Activated T-helper 1 cell treated with Interleukin-2 at 50 U/mL for 16 hours (primary cell): ENCODE results near the gene C1orf232.

Source experiments
- DNase-seq: peaks from one replicate; pipeline ENCODE4 v3.0.0-alpha.2; 2020; ENCODE audit warnings: low read depth

C1orf232 gene

GRCh38 chr1:26177182-26177684, 8.5 kb upstream of the C1orf232 start, which contains the start of gene CNKSR1:
TSS of gene CNKSR1 (plus strand) at chr1:26177491. CDS start at chr1:26177548, 57 bp downstream.
- DNase-seq = no peak

DNA sequence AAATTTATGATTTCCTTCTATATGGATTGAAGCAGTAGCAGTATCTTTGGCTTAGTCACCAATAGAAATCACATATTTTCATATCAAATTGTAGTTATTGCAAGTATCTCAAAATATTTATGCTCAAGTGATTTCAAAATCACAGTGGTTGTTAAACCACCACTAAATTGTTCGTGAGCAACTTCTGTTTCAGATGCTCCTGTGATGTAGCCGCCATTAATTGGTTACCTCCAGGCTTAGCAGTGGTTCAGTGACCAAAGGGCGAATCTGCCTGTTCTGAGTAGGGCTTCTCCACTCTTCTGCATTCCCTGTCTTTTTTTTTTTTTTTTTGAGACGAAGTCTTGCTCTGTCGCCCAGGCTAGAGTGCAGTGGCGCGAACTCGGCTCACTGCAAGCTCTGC, 6.6 kb upstream of the C1orf232 start:
- DNase-seq = no peak

- DNase-seq = no peak
Observed at GRCh38 chr1:26171084-26172072, 2.6 kb upstream of the C1orf232 start, which contains the start of gene ZNF593OS. TSS of gene ZNF593OS (minus strand) at chr1:26171832. CDS start at chr1:26171661, 171 bp downstream.

- no peak for DNase-seq
Observed at GRCh38 chr1:26170472-26170821, 1.7 kb upstream of the C1orf232 start.

GRCh38 chr1:26169669-26170471, 1.1 kb upstream of the C1orf232 start, which contains the start of gene ZNF593:
TSS of gene ZNF593 (plus strand) at chr1:26169908. CDS start at chr1:26169984, 76 bp downstream.
- DNase-seq = peak; percentile 73

GRCh38 chr1:26169198-26169554, 413 bp upstream of the C1orf232 start:
- DNase-seq = no peak

DNA sequence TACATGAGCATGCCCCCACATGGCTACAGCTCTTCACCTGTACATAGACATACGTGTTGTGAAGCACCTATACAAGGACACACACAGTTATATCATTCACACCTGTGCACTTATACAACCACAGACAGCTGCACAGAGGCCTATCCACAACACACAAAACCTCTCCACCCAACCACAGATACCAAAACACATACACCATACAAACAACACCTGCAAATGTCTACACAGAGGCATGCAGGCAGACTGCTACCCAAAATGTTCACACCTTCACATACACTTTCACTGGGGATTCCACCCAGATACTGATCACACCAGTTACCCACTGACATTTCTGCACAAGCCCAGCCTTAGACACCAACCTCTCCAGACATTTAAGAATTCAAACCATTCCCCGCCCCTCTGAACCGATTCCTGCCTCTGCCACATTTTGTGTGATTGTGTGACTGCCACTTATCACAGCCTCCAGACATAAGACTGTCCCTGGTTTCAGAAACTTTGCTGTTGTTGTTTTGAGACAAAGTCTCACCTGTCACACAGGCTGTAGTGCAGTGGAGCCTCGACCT, 2.0 kb downstream of the C1orf232 start:
- no peak for DNase-seq

- no peak for DNase-seq
Observed at GRCh38 chr1:26164861-26165842, 3.6 kb downstream of the C1orf232 start.

- DNase-seq = peak; percentile 42
Observed at GRCh38 chr1:26164036-26164860, 4.5 kb downstream of the C1orf232 start.

DNA sequence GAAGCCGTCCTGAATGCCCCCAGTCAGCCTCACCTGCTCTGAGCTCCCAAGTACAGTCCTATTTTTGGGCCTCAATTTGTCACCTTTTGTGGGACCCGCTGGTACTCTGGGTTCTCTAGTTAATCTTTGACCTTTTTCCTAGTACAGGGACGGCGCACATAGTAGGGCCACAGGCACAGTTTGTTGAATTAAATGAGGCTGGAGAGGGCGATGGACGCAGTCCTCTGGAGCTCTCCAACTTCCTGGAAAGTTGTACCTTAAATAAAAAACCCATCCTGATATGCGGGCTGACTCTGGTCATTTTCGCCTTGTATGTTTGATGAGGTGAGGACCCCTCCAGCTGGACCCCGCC, 5.1 kb downstream of the C1orf232 start:
- no peak for DNase-seq

DNA sequence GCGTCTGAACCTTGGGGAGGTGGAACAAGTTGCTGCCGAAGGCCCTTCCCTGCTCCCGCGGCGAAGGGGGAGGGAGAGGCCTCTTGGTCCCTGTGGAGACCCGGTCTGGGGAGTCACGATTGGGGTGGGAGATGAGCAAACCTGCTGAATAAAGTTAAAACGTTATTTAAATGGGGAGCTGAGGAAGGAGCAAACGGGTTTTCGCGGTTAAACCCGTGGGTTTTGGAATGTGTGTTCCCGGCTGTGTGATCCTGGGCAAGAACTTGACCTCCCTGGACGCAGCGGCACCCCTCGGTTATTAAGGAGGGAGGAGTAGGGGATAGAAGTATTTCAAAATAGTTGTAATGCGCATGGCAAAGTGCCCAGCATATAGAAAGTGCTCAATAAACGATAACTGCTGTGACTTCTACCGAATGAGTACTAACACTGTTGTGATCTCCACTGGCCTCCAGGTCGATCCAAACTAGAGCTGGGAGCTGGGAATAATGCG, 6.5 kb downstream of the C1orf232 start:
- no peak for DNase-seq

DNA sequence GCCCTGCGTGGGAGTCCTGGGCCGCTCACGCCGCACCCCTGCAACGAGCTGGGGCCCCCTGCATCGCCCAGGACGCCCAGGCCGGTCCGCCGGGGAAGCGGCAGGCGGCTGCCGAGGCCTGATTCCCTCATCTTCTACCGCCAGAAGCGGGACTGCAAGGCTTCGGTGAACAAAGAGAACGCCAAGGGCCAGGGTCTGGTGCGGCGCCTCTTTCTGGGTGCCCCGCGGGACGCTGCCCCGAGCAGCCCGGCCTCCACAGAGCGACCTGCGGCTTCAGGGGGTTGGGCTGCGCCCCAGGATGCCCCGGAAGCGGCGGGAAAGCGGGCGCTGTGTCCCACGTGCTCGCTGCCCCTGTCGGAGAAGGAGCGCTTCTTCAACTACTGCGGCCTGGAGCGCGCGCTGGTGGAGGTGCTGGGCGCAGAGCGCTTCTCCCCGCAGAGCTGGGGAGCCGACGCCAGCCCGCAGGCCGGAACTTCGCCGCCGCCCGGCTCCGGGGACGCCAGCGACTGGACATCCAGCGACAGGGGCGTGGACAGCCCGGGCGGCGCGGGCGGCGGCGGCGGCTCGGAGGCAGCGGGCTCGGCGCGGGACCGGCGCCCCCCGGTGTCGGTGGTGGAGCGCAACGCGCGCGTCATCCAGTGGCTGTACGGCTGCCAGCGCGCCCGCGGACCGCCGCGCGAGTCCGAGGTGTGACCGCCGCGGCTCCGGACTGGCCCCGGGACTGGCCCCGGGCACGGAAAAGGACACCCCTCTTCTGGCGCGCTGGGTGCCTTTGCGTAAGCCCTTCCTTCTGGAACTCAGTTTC, 7.1 kb downstream of the C1orf232 start:
- DNase-seq = peak; percentile 20

DNA sequence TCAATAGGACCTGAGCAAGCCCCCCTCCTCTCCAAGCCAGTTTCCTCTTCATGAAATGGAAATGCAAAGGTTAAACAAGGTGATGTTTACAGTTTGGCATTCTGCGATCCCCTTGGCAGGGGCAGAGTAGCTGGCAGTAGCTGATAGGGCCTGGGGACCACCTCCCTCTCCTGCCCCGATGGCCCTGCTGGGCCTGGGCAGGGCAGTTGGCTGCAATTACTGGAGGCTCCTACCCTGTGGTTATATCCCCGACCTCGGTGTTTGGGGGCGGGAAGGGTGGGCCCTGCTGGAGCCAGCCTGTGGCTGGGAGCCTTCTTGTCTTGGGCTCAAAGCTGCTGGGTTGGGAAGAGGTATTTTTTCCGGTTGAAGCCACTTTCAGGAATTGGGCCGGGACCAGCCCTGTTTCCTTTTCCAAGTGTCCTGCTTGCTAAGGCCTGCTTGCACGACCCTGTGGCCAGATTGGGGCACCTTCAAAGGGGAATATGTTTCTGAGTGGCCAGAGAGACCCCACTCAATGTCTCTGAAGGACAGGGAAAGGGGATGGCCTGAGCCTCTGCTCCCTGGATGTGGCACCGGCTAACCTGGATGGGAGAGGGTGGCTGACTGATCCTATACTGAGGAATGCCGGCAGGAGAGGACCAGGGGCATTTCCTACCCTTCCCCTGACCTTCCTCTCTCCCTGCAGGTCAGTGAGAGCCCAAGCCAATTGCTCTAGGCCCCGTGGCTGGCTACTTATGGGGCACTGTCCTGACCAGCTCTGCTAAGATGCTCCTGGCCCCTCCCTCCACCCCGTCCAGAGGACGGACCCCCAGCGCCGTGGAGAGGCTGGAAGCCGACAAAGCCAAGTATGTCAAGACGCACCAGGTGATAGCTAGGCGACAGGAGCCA, 8.0 kb downstream of the C1orf232 start:
- no peak for DNase-seq

DNA sequence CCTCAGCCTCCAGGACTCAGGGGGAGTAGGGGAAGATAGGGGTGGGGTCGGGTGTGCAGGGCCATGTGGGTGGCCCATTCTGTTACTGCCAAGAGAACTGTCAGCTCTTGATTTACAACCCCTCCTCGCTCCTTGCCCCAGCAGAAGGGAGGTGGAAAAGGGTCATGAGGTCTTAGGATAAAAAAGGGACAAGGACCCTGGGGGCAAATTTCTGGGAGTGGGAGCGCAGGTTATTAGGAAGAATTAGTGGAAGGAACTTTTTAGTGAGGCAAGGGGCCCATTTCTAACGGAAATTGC, 9.1 kb downstream of the C1orf232 start:
- no peak for DNase-seq

DNA sequence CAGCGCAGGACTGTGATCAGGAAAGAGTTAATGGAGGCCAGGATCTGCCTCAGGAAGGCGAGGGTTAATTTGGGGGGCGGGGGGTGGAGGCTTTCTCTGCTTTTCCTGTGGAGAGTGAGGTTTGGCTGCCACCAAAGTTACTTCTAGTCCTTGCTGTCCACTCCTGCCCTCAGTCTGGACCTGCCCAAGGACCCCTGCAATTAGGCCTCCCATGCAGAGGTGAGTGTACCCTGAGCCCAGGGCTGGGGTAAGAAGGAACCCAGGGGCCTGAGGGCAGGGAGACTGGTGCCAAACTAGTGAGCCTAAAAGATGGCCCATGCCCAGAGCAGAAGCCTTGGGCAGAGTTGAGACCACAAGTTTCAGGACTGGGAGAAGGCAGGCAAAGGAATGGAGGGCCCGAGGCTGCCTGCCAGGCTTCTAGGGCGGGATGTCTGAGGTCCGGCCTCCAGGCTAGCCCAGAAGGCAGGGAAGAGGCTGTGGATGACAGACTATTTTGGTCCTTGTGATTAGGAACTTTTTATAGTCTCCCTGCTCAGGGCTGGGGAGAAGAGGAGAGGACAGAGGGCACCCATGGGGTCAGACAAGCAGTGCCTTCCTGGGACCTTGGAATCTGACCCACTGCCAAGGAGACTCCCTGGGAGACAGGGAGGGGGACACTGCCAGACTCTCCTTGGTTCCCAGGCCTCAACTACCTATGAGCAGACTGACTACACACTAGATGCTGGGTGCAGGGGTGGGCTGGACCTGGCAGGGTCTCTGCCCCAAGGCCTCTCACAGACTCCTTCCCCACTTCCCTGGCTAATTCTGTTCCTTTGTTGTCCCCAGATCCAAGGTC, 9.6 kb downstream of the C1orf232 start, which contains the start of gene FAM110D:
TSS of gene FAM110D (plus strand) at position 172 of the 835 bp plus-strand sequence. CDS start 2,213 bp downstream, outside the sequence.
- no peak for DNase-seq

- DNase-seq = no peak
Observed at GRCh38 chr1:26158271-26158907, 10.4 kb downstream of the C1orf232 start.
